Trophoblast cell (in vitro differentiated cells and primary cell): ENCODE data around the gene NR3C1.

ENCODE experiments used
- DNase-seq, 2 donors: peaks; one replicate each; pipeline ENCODE4 v3.0.0-alpha.2; 2016
- H2AFZ ChIP-seq: 2 replicates; pipeline ENCODE4 v1.6.1; 2013; ENCODE audit warnings: low read length, moderate library complexity, mild to moderate bottlenecking; ENCODE audit not compliant: insufficient read depth, poor library complexity
- H2AK5ac ChIP-seq: 2 replicates; pipeline ENCODE4 v1.6.1; 2013; ENCODE audit warnings: mild to moderate bottlenecking, low read length
- H2BK120ac ChIP-seq: 2 replicates; pipeline ENCODE4 v1.6.1; 2013; ENCODE audit warnings: low read length, mild to moderate bottlenecking, moderate library complexity; ENCODE audit not compliant: insufficient read depth, poor library complexity
- H2BK12ac ChIP-seq: 2 replicates; pipeline ENCODE4 v1.6.1; 2013; ENCODE audit warnings: mild to moderate bottlenecking, low read length, moderate library complexity
- H2BK5ac ChIP-seq: 2 replicates; pipeline ENCODE4 v1.6.1; 2013; ENCODE audit warnings: low read length, low read depth, moderate library complexity, mild to moderate bottlenecking; ENCODE audit not compliant: poor library complexity
- H3K14ac ChIP-seq: 2 replicates; pipeline ENCODE4 v1.6.1; 2013; ENCODE audit warnings: mild to moderate bottlenecking, low read length
- H3K18ac ChIP-seq: 2 replicates; pipeline ENCODE4 v1.6.1; 2013; ENCODE audit warnings: mild to moderate bottlenecking, low read length
- H3K23ac ChIP-seq: 2 replicates; pipeline ENCODE4 v1.6.1; 2013; ENCODE audit warnings: low read length
- H3K27ac ChIP-seq: 2 replicates; pipeline ENCODE4 v1.5.1; 2013; ENCODE audit warnings: low read depth, mild to moderate bottlenecking, inconsistent platforms, low read length, moderate library complexity
- H3K27me3 ChIP-seq: 2 replicates; pipeline ENCODE4 v1.6.1; 2013; ENCODE audit warnings: inconsistent platforms, mild to moderate bottlenecking, low read length, moderate library complexity; ENCODE audit not compliant: insufficient read depth
- H3K36me3 ChIP-seq, 2 experiments: 1 replicate in 1 of 2; 2 replicates in 1 of 2; pipeline ENCODE4 v1.6.1; 2013; ENCODE audit warnings: low read length in 2 of 2, mild to moderate bottlenecking in 2 of 2, moderate library complexity in 1 of 2; ENCODE audit not compliant: insufficient read depth in 2 of 2, control insufficient read depth in 1 of 2
- H3K4ac ChIP-seq: 2 replicates; pipeline ENCODE4 v1.6.1; 2013; ENCODE audit warnings: low read depth, mild to moderate bottlenecking, low read length, moderate library complexity
- H3K4me1 ChIP-seq, 2 experiments: 1 replicate in 1 of 2; 2 replicates in 1 of 2; pipeline ENCODE4 v1.6.1; 2013; ENCODE audit warnings: low read length in 2 of 2, mild to moderate bottlenecking in 2 of 2, moderate library complexity in 1 of 2; ENCODE audit not compliant: insufficient read depth in 2 of 2, control insufficient read depth in 1 of 2
- H3K4me2 ChIP-seq: 2 replicates; pipeline ENCODE4 v1.6.1; 2013; ENCODE audit warnings: inconsistent platforms, mild to moderate bottlenecking, low read length, moderate library complexity
- H3K4me3 ChIP-seq: 2 replicates; pipeline ENCODE4 v1.5.1; 2013; ENCODE audit warnings: mild to moderate bottlenecking, low read depth, low read length, inconsistent platforms
- H3K79me1 ChIP-seq: one replicate; pipeline ENCODE4 v1.6.1; 2013; ENCODE audit warnings: low read length
- H3K79me2 ChIP-seq: 2 replicates; pipeline ENCODE4 v1.6.1; 2013; ENCODE audit warnings: low read length, mild to moderate bottlenecking; ENCODE audit not compliant: control insufficient read depth, insufficient read depth, poor library complexity
- H3K9ac ChIP-seq: 2 replicates; pipeline ENCODE4 v1.6.1; 2013; ENCODE audit warnings: mild to moderate bottlenecking, low read length
- H3K9me3 ChIP-seq: 2 replicates; pipeline ENCODE4 v1.6.1; 2013; ENCODE audit warnings: low read depth, mild to moderate bottlenecking, control low read depth, inconsistent platforms, low read length; ENCODE audit not compliant: insufficient read depth
- H4K12ac ChIP-seq: 2 replicates; pipeline ENCODE4 v1.6.1; 2013; ENCODE audit warnings: low read depth, mild to moderate bottlenecking, low read length, moderate library complexity
- H4K8ac ChIP-seq: 2 replicates; pipeline ENCODE4 v1.6.1; 2013; ENCODE audit warnings: low read depth, mild to moderate bottlenecking, low read length, moderate library complexity
- H4K91ac ChIP-seq: one replicate; pipeline ENCODE4 v1.6.1; 2013; ENCODE audit warnings: low read depth, mild to moderate bottlenecking, low read length, moderate library complexity
- WGBS: extraction: QIAGEN DNeasy Blood & Tissue Kit; methylation state at CpG from one replicate; pipeline ENCODE4 v1.1.7; 2013; ENCODE audit warnings: missing lambda C conversion rate; ENCODE audit not compliant: insufficient read length, insufficient coverage; ENCODE audit errors: extremely low coverage; 5-methylcytosine and 5-hydroxymethylcytosine counted together

The NR3C1 gene

DNA sequence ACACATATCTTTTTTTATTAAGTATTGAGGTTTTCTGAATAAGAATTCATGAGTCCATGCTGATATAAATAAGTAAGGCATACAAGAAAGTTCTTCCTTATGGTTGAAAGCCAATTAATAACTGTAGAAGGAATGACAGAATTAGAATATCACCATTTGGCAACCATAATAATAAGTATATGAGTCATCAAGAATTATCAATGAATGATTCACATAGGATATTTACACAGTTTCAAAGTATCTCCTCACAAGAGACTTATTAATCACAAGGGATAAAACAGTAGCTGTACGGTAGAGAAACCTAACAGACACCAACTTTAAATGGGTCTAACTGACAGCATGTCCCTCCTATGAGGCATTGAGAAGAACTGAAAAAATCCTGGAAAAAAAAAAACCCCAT lies 161.6 kb downstream of the NR3C1 start:
- Histone ChIP-seq H3K9ac (no peak overlapping the region), H3K4me2 (no peak overlapping the region), H3K9me3 (no peaks in the 10 kb centered on the region), H3K27me3 (no peaks in the 10 kb centered on the region), H3K27ac (no peak overlapping the region), H3K36me3 (no peaks in the 10 kb centered on the region), H3K14ac (no peak overlapping the region), H3K4ac (no peak overlapping the region), H3K23ac (no peak overlapping the region), H2BK12ac (no peak overlapping the region), H3K4me1 (peaks cover 2 to 16% of the 10 kb centered on the region in 2 experiments), H3K79me2 (no peaks in the 10 kb centered on the region), H3K79me1 (peaks cover 4% of the 10 kb centered on the region), H2BK5ac (no peak overlapping the region), H2AFZ (no peak overlapping the region), H4K8ac (no peak overlapping the region), H3K18ac (no peak overlapping the region), H4K12ac (no peak overlapping the region), H4K91ac (no peak overlapping the region), H2BK120ac (no peak overlapping the region), H3K4me3 (no peak overlapping the region), H2AK5ac (no peak overlapping the region)
- no peak for DNase-seq
- no CpG with 5 or more reads among the region's 1 CpG for WGBS

DNA sequence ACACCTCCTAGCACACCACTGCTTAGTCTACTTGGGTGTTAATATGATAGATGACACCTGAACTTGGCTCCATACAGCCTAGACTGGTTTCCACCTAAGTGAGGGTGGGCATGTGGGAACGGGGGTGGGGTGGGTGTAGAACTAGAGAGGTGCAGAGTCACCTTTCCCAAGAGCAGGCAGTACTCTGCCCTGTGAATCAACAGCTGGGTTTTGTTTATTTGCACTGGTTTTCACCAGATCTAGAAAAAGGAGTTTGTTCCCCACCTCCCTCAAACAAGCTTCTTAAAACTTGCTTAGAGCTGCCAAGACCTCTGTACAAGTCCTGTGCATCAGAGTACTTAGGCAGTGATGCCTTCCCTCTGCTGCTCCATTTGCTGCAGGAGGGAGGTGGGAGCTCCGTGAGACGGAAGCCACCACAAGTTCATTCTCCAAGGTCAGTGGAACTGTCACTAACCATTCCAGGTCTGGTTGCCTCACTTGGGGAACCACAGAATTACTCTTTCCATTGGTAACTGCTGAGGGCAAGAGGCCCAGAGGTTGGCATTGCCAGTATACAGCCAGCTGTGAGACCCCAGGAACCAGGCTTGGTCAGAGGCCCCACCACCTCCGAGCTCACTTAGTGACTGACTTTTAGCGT lies 163.5 kb downstream of the NR3C1 start:
- no peak overlapping the region for H2BK5ac ChIP-seq
- no peak overlapping the region for H3K9ac ChIP-seq
- H3K4me2 ChIP-seq: no peak overlapping the region
- no peak for DNase-seq
- peaks cover 0 to 9% of the 10 kb centered on the region in 2 experiments for H3K4me1 ChIP-seq
- no peak overlapping the region for H4K91ac ChIP-seq
- no peak overlapping the region for H2AFZ ChIP-seq
- no peak overlapping the region for H2BK12ac ChIP-seq
- no CpG with 5 or more reads among the region's 5 CpGs for WGBS
- H2AK5ac ChIP-seq: no peak overlapping the region
- no peak overlapping the region for H4K8ac ChIP-seq
- no peaks in the 10 kb centered on the region for H3K36me3 ChIP-seq
- H3K4me3 ChIP-seq: no peak overlapping the region
- no peak overlapping the region for H3K14ac ChIP-seq
- no peak overlapping the region for H3K27ac ChIP-seq
- no peak overlapping the region for H2BK120ac ChIP-seq
- H3K79me1 ChIP-seq: peaks cover 4% of the 10 kb centered on the region
- H3K79me2 ChIP-seq: no peaks in the 10 kb centered on the region
- H3K23ac ChIP-seq: no peak overlapping the region
- H4K12ac ChIP-seq: no peak overlapping the region
- H3K18ac ChIP-seq: no peak overlapping the region
- H3K4ac ChIP-seq: no peak overlapping the region
- H3K9me3 ChIP-seq: no peaks in the 10 kb centered on the region
- H3K27me3 ChIP-seq: no peaks in the 10 kb centered on the region

DNA sequence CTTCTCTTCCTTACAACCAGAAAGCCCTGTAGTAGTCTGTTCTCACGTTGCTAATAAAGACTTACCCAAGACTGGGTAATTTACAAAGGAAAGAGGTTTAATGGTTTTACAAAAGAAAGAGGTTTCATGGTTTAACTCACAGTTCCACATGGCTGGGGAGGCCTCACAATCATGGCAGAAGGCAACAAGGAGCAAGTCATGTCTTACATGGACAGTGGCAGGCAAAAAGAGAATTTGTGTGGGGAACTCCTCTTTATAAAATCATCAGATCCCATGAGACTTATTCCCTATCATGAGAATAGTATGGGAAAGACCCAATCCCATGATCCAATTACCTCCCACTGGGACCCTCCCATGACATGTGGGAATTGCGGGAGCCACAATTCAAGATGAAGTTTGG lies 164.9 kb downstream of the NR3C1 start:
- Histone ChIP-seq H2BK5ac (no peak overlapping the region), H3K79me1 (no peaks in the 10 kb centered on the region), H3K14ac (no peak overlapping the region), H3K4me1 (peaks cover 0 to 1% of the 10 kb centered on the region in 2 experiments), H4K91ac (no peak overlapping the region), H3K79me2 (no peaks in the 10 kb centered on the region), H3K9me3 (no peaks in the 10 kb centered on the region), H3K4me3 (no peak overlapping the region), H2AFZ (no peak overlapping the region), H3K27me3 (no peaks in the 10 kb centered on the region), H2BK120ac (no peak overlapping the region), H3K36me3 (no peaks in the 10 kb centered on the region), H3K4me2 (no peak overlapping the region), H4K12ac (no peak overlapping the region), H3K27ac (no peak overlapping the region), H4K8ac (no peak overlapping the region), H2BK12ac (no peak overlapping the region), H3K23ac (no peak overlapping the region), H3K18ac (no peak overlapping the region), H2AK5ac (no peak overlapping the region), H3K9ac (no peak overlapping the region), H3K4ac (no peak overlapping the region)
- no CpG with 5 or more reads among the region's 2 CpGs for WGBS
- DNase-seq: no peak

DNA sequence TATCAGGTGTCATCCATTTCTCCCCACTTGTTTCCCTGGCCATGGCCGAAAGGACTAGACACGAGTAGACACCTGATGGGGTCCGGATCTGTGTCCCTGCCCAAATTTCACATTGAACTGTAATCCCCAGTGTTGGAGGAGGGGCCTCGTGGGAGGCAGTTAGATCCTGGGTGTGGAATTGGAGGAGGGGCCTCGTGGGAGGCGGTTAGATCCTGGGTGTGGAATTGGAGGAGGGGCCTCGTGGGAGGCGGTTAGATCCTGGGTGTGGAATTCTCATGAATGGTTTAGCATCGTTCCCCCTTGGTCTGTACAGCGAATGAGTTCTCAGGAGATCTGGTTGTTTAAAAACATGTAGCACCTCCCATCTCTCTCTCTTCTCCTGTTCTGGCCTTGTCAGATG lies 165.8 kb downstream of the NR3C1 start:
- Histone ChIP-seq H2BK5ac (no peak overlapping the region), H3K79me2 (no peaks in the 10 kb centered on the region), H3K23ac (no peak overlapping the region), H3K4me1 (no peaks in the 10 kb centered on the region), H2BK12ac (no peak overlapping the region), H3K18ac (no peak overlapping the region), H3K36me3 (no peaks in the 10 kb centered on the region), H3K27ac (no peak overlapping the region), H4K91ac (no peak overlapping the region), H2AFZ (no peak overlapping the region), H3K4ac (no peak overlapping the region), H3K14ac (no peak overlapping the region), H2BK120ac (no peak overlapping the region), H3K9ac (no peak overlapping the region), H2AK5ac (no peak overlapping the region), H4K8ac (no peak overlapping the region), H3K27me3 (no peaks in the 10 kb centered on the region), H3K79me1 (no peaks in the 10 kb centered on the region), H3K4me2 (no peak overlapping the region), H4K12ac (no peak overlapping the region), H3K9me3 (no peaks in the 10 kb centered on the region), H3K4me3 (no peak overlapping the region)
- WGBS: no CpG with 5 or more reads among the region's 10 CpGs
- DNase-seq: no peak
